DOHH2 (cell line): Measurements from ENCODE around the gene SKAP1.

ENCODE experiments used
- H3F3A ChIP-seq: fragments of 200-600 bp; sonication (generic), shearing (Covaris generic); 2 replicates; pipeline ENCODE4 v1.6.0; 2016; ENCODE audit warnings: antibody characterized with exemption, mild to moderate bottlenecking; ENCODE audit not compliant: control insufficient read depth, insufficient read depth
- H3K27ac ChIP-seq: fragments of 200-600 bp; sonication (generic); 2 replicates; pipeline ENCODE4 v1.5.1; 2014; ENCODE audit warnings: low read depth, mild to moderate bottlenecking, low read length, moderate library complexity
- H3K27me3 ChIP-seq: fragments of 200-600 bp; sonication (generic); 2 replicates; pipeline ENCODE4 v1.6.1; 2014; ENCODE audit warnings: mild to moderate bottlenecking, low read length, mixed read lengths; ENCODE audit not compliant: control insufficient read depth
- H3K36me3 ChIP-seq: fragments of 200-600 bp; sonication (generic); 2 replicates; pipeline ENCODE4 v1.6.1; 2014; ENCODE audit warnings: mild to moderate bottlenecking, low read length, moderate library complexity, mixed read lengths; ENCODE audit not compliant: control insufficient read depth
- H3K4me1 ChIP-seq: fragments of 200-600 bp; sonication (generic); 2 replicates; pipeline ENCODE4 v1.6.1; 2014; ENCODE audit warnings: mild to moderate bottlenecking, low read length, mixed read lengths; ENCODE audit not compliant: control insufficient read depth
- H3K4me2 ChIP-seq: fragments of 200-600 bp; sonication (generic); 2 replicates; pipeline ENCODE4 v1.6.0; 2014; ENCODE audit warnings: mild to moderate bottlenecking, low read length, moderate library complexity
- H3K4me3 ChIP-seq: fragments of 200-600 bp; sonication (generic); 2 replicates; pipeline ENCODE4 v1.5.1; 2014; ENCODE audit warnings: mild to moderate bottlenecking, low read length, mixed read lengths
- H3K79me2 ChIP-seq: fragments of 200-600 bp; sonication (generic); 2 replicates; pipeline ENCODE4 v1.6.1; 2014; ENCODE audit warnings: mild to moderate bottlenecking, low read length, mixed read lengths; ENCODE audit not compliant: control insufficient read depth
- H3K9me2 ChIP-seq: fragments of 200-600 bp; sonication (generic); replicated peaks from 2 replicates; pipeline ENCODE4 v1.6.1; 2014; ENCODE audit warnings: mild to moderate bottlenecking, low read length, mixed read lengths; ENCODE audit not compliant: control insufficient read depth
- H3K9me3 ChIP-seq: fragments of 200-600 bp; sonication (generic); 2 replicates; pipeline ENCODE4 v1.6.1; 2014; ENCODE audit warnings: antibody characterized with exemption, low read length, mixed read lengths; ENCODE audit not compliant: control insufficient read depth, insufficient read depth
- H4K20me1 ChIP-seq: fragments of 200-600 bp; sonication (generic); 2 replicates; pipeline ENCODE4 v1.6.0; 2014; ENCODE audit warnings: low read depth, mild to moderate bottlenecking, antibody characterized with exemption, low read length, moderate library complexity; ENCODE audit not compliant: control insufficient read depth, insufficient read depth
- CTCF ChIP-seq: fragments of 200-600 bp; sonication (generic); IDR thresholded peaks from one replicate; pipeline ENCODE4 v1.5.1; 2014; ENCODE audit warnings: antibody characterized with exemption, mild to moderate bottlenecking, low read depth, low read length; ENCODE audit not compliant: poor library complexity, severe bottlenecking
- EZH2phosphoT487 ChIP-seq: fragments of 200-600 bp; sonication (generic); IDR thresholded peaks from 2 replicates; pipeline ENCODE4 v1.6.1; 2017; ENCODE audit warnings: borderline replicate concordance, mild to moderate bottlenecking, antibody characterized with exemption, low read length, moderate library complexity, mixed read lengths

Gene SKAP1

GRCh38 chr17:48307255-48307654 is 122.8 kb downstream of the SKAP1 start:
- Histone ChIP-seq H3K4me3 (no peak overlapping the region), H3K36me3 (no peaks in the 10 kb centered on the region), H3K79me2 (no peaks in the 10 kb centered on the region), H3K27ac (no peak overlapping the region), H3K9me3 (no peaks in the 10 kb centered on the region), H4K20me1 (no peaks in the 10 kb centered on the region), H3K27me3 (peaks cover 56% of the 10 kb centered on the region), H3K4me1 (no peaks in the 10 kb centered on the region), H3K4me2 (no peak overlapping the region), H3F3A (no peaks in the 10 kb centered on the region), H3K9me2 (no peaks in the 10 kb centered on the region)
- no peak for TF ChIP-seq EZH2phosphoT487
- TF ChIP-seq CTCF, result no peak

GRCh38 chr17:48301002-48301401 is 129.0 kb downstream of the SKAP1 start:
- no peaks in the 10 kb centered on the region for H3F3A ChIP-seq
- no peak overlapping the region for H3K4me2 ChIP-seq
- no peaks in the 10 kb centered on the region; the same call in 1 of the 2 replicates for H3K4me1 ChIP-seq
- no peaks in the 10 kb centered on the region for H3K9me2 ChIP-seq
- no peaks in the 10 kb centered on the region for H3K79me2 ChIP-seq
- no peaks in the 10 kb centered on the region for H4K20me1 ChIP-seq
- H3K9me3 ChIP-seq, result no peaks in the 10 kb centered on the region
- TF ChIP-seq CTCF (no peak), EZH2phosphoT487 (no peak)
- H3K27ac ChIP-seq, result no peak overlapping the region
- H3K36me3 ChIP-seq, result no peaks in the 10 kb centered on the region
- H3K27me3 ChIP-seq, result peaks cover 42% of the 10 kb centered on the region
- no peak overlapping the region for H3K4me3 ChIP-seq

- H3K4me3 ChIP-seq, result no peak overlapping the region
- H3K27ac ChIP-seq, result no peak overlapping the region
- peaks cover 12% of the 10 kb centered on the region for H3K4me1 ChIP-seq
- H3K79me2 ChIP-seq, result no peaks in the 10 kb centered on the region
- TF ChIP-seq CTCF, result no peak
- no peak for TF ChIP-seq EZH2phosphoT487
- H3K27me3 ChIP-seq, result peaks cover 36% of the 10 kb centered on the region
- H4K20me1 ChIP-seq, result no peaks in the 10 kb centered on the region
- no peaks in the 10 kb centered on the region for H3K36me3 ChIP-seq
- H3K9me2 ChIP-seq, result no peaks in the 10 kb centered on the region
- H3F3A ChIP-seq, result no peaks in the 10 kb centered on the region
- H3K9me3 ChIP-seq, result no peaks in the 10 kb centered on the region
- no peak overlapping the region for H3K4me2 ChIP-seq
Measured at GRCh38 chr17:48299760-48300159, 130.3 kb downstream of the SKAP1 start.

- H3K4me1 ChIP-seq, result peaks cover 14% of the 10 kb centered on the region
Measured at GRCh38 chr17:48297825-48298224, 132.2 kb downstream of the SKAP1 start.

More at GRCh38 chr17:48297825-48298224, 132.2 kb downstream of the SKAP1 start:
- Histone ChIP-seq H3K9me3 (no peaks in the 10 kb centered on the region), H3K27ac (no peak overlapping the region), H3K36me3 (no peaks in the 10 kb centered on the region), H3K9me2 (no peaks in the 10 kb centered on the region), H4K20me1 (no peaks in the 10 kb centered on the region), H3K79me2 (no peaks in the 10 kb centered on the region), H3F3A (no peaks in the 10 kb centered on the region), H3K4me2 (no peak overlapping the region), H3K4me3 (no peak overlapping the region), H3K27me3 (peaks cover 23% of the 10 kb centered on the region)
- TF ChIP-seq EZH2phosphoT487 (no peak), CTCF (no peak)
